Liver (tissue), 9 donors: ENCODE results near the gene RBFOX1. TPM values are rescaled to one million over a fixed set of nuclear protein-coding genes. Genes with fewer than 3 reads are reported as not detected.

Experiments
- DNase-seq: peaks from one replicate; pipeline ENCODE4 v3.0.0-alpha.2; 2017; ENCODE audit warnings: low spot score
- H3K27ac ChIP-seq, 2 donors: one replicate each; pipeline ENCODE4 v1.7.0; 2013; ENCODE audit warnings: inconsistent platforms in 2 of 2, low read length in 2 of 2, control low read depth in 1 of 2, low read depth in 1 of 2, mild to moderate bottlenecking in 1 of 2
- H3K27me3 ChIP-seq, 4 donors: one replicate each; pipeline versions ENCODE4 v1.6.1 to v1.7.0; 2013; ENCODE audit warnings: low read length in 3 of 4, inconsistent platforms in 1 of 4, mild to moderate bottlenecking in 1 of 4, moderate library complexity in 1 of 4; ENCODE audit not compliant: control insufficient read depth in 4 of 4, insufficient read depth in 4 of 4
- H3K36me3 ChIP-seq, 4 donors: one replicate each; pipeline versions ENCODE4 v1.6.1 to v1.7.0; 2013; ENCODE audit warnings: low read length in 3 of 4, mild to moderate bottlenecking in 3 of 4, low read depth in 1 of 4, moderate library complexity in 1 of 4; ENCODE audit not compliant: control insufficient read depth in 4 of 4, insufficient read depth in 3 of 4
- H3K4me1 ChIP-seq, 4 donors: one replicate each; pipeline versions ENCODE4 v1.6.1 to v1.7.0; 2013; ENCODE audit warnings: low read length in 3 of 4, mild to moderate bottlenecking in 3 of 4, moderate library complexity in 1 of 4; ENCODE audit not compliant: control insufficient read depth in 4 of 4, insufficient read depth in 4 of 4
- H3K4me3 ChIP-seq, 3 donors: one replicate each; pipeline versions ENCODE4 v1.6.1 to v1.7.0; 2013; ENCODE audit warnings: low read length in 3 of 3, control low read depth in 1 of 3, low read depth in 1 of 3, mild to moderate bottlenecking in 1 of 3
- H3K9ac ChIP-seq, 2 donors: one replicate each; pipeline ENCODE4 v1.7.0; 2013; ENCODE audit warnings: low read length in 2 of 2, mild to moderate bottlenecking in 2 of 2, moderate library complexity in 2 of 2, control low read depth in 1 of 2, low read depth in 1 of 2
- H3K9me3 ChIP-seq, 4 donors: one replicate each; pipeline versions ENCODE4 v1.6.1 to v1.7.0; 2013; ENCODE audit warnings: low read length in 3 of 4; ENCODE audit not compliant: control insufficient read depth in 4 of 4
- EGR1 ChIP-seq, 2 donors: IDR thresholded peaks; 2 replicates each; pipeline ENCODE4 v1.6.1; 2016 to 2018; ENCODE audit warnings: antibody characterized with exemption in 2 of 2, low read depth in 2 of 2
- GABPA ChIP-seq, 2 donors: IDR thresholded peaks in 1 of 2; conservative IDR thresholded peaks in 1 of 2; 2 replicates each; pipeline ENCODE4 v1.6.1; 2016; ENCODE audit warnings: antibody characterized with exemption in 2 of 2, mild to moderate bottlenecking in 1 of 2, moderate library complexity in 1 of 2
- HNF4G ChIP-seq: IDR thresholded peaks from 2 replicates; pipeline ENCODE4 v1.6.1; 2016; ENCODE audit warnings: antibody characterized with exemption
- JUND ChIP-seq, 2 donors: IDR thresholded peaks; 2 replicates each; pipeline ENCODE4 v1.6.1; 2016; ENCODE audit warnings: antibody characterized with exemption in 2 of 2
- MAX ChIP-seq: IDR thresholded peaks from 2 replicates; pipeline ENCODE4 v1.6.1; 2016; ENCODE audit warnings: antibody characterized with exemption
- REST ChIP-seq: IDR thresholded peaks from 2 replicates; pipeline ENCODE4 v1.6.1; 2016; ENCODE audit warnings: antibody characterized with exemption, mild to moderate bottlenecking
- RXRA ChIP-seq, 2 donors: IDR thresholded peaks; 2 replicates each; pipeline ENCODE4 v1.6.1; 2017 to 2018; ENCODE audit warnings: antibody characterized with exemption in 2 of 2, mild to moderate bottlenecking in 1 of 2
- SP1 ChIP-seq: IDR thresholded peaks from 2 replicates; pipeline ENCODE4 v1.6.1; 2018; ENCODE audit warnings: antibody characterized with exemption, mild to moderate bottlenecking
- YY1 ChIP-seq: IDR thresholded peaks from 2 replicates; pipeline ENCODE4 v1.6.1; 2016; ENCODE audit warnings: antibody characterized with exemption, mild to moderate bottlenecking
- WGBS: extraction: QIAGEN DNeasy Blood & Tissue Kit; methylation state at CpG from one replicate; pipeline ENCODE4 v1.1.7; 2013; 5-methylcytosine and 5-hydroxymethylcytosine counted together
- polyA plus RNA-seq, 2 donors: library from polyadenylated mRNA; stranded (reverse) in 1 of 2; unstranded in 1 of 2; fragments of 200-250 nt in 1 of 2; fragments of >200 nt in 1 of 2; fragmentation: Nextera tagmentation in 1 of 2; extraction: Ambion mirVana in 1 of 2; gene quantifications; one replicate each; pipeline versions ENCODE4 v1.2.1 to v1.2.3, GENCODE V29; 2013 to 2015
- total RNA-seq, 2 donors: library from RNA; depleted of rRNA; stranded (reverse); fragments of >200 nt; gene quantifications; one replicate each; pipeline ENCODE4 v1.2.3, GENCODE V29; 2014
- TF ChIP-seq, protein P1 (sequence below): fragments of 150-350 bp; IDR thresholded peaks from 2 replicates; pipeline ENCODE4 v1.5.1; 2017; ENCODE audit warnings: improper control_type of control experiment, low read depth, low read length; ENCODE audit not compliant: missing input control
- TF ChIP-seq, protein P2 (sequence below): IDR thresholded peaks from 2 replicates; pipeline ENCODE4 v1.6.1; 2016; ENCODE audit warnings: antibody characterized with exemption
- donor health status: healthy.
- donor health status: healthy.
- donor health status: healthy.
- donor health status: healthy.
- donor health status: healthy.

The RBFOX1 gene
- total and polyA plus RNA-seq, 4 donors, result not detected

DNA sequence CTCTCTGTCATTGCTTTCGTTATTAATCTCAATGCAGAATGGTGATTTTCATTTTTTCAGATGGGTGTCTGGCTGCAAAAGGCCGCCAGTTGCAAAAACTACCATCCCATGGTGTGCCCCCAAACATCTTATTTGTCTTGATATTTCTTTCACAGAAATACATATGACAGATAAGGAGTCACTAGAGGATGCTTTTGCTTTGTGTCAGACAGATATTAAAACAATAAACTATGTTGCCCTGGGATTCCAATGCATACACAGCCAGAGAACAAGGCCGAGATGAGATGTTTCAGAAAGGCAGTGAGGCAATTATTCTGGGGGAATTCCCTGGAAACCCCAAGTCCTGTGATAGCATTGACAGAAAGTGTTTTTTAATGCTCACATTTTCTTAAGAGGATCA is 307.7 kb downstream of the RBFOX1 start:
- WGBS, result 52% methylated on average over 3 of the region's 3 CpGs
- Histone ChIP-seq H3K4me3 (no peak overlapping the region), H3K36me3 (no peaks in the 10 kb centered on the region), H3K4me1 (no peaks in the 10 kb centered on the region), H3K27me3 (peaks cover 0 to 2% (median 0%) of the 10 kb centered on the region in 4 donors), H3K9ac (no peak overlapping the region), H3K9me3 (peaks cover 0 to 2% (median 0%) of the 10 kb centered on the region in 4 donors), H3K27ac (no peak overlapping the region)
- TF ChIP-seq YY1 (no peak), GABPA (IDR thresholded peaks at IDR 0.05 in 1 of 2, conservative IDR thresholded peaks at IDR 0.05 in 1 of 2) (no peak), EGR1 (IDR thresholded peaks at IDR 0.05; ENCODE audit: low read depth in 2 of 2) (no peak), MAX (no peak)
- TF ChIP-seq, protein P1, sequence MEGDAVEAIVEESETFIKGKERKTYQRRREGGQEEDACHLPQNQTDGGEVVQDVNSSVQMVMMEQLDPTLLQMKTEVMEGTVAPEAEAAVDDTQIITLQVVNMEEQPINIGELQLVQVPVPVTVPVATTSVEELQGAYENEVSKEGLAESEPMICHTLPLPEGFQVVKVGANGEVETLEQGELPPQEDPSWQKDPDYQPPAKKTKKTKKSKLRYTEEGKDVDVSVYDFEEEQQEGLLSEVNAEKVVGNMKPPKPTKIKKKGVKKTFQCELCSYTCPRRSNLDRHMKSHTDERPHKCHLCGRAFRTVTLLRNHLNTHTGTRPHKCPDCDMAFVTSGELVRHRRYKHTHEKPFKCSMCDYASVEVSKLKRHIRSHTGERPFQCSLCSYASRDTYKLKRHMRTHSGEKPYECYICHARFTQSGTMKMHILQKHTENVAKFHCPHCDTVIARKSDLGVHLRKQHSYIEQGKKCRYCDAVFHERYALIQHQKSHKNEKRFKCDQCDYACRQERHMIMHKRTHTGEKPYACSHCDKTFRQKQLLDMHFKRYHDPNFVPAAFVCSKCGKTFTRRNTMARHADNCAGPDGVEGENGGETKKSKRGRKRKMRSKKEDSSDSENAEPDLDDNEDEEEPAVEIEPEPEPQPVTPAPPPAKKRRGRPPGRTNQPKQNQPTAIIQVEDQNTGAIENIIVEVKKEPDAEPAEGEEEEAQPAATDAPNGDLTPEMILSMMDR, result no peak
- DNase-seq, result no peak

GRCh38 chr16:7644176-7644575 is 311.5 kb downstream of the RBFOX1 start:
- no peak overlapping the region for H3K9ac ChIP-seq
- 35% methylated on average over 6 of the region's 6 CpGs for WGBS

GRCh38 chr16:7644811-7645210 is 312.2 kb downstream of the RBFOX1 start:
- no peaks in the 10 kb centered on the region for H3K36me3 ChIP-seq
- TF ChIP-seq, protein P1, result no peak
- TF ChIP-seq EGR1 (IDR thresholded peaks at IDR 0.05; ENCODE audit: low read depth in 2 of 2) (no peak), HNF4G (no peak), JUND (IDR thresholded peaks at IDR 0.05) (no peak), SP1 (no peak), REST (no peak), MAX (no peak)
- TF ChIP-seq, protein P2, sequence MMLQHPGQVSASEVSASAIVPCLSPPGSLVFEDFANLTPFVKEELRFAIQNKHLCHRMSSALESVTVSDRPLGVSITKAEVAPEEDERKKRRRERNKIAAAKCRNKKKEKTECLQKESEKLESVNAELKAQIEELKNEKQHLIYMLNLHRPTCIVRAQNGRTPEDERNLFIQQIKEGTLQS, result no peak
- no peak overlapping the region for H3K9ac ChIP-seq
- H3K27ac ChIP-seq, result no peak overlapping the region
- no peak overlapping the region for H3K4me3 ChIP-seq
- no peaks in the 10 kb centered on the region for H3K4me1 ChIP-seq
- WGBS, result 60% methylated on average over 5 of the region's 5 CpGs
- no peak for DNase-seq
- H3K27me3 ChIP-seq, result peaks cover 0 to 2% (median 0%) of the 10 kb centered on the region in 4 donors
- no peaks in the 10 kb centered on the region for H3K9me3 ChIP-seq

More at GRCh38 chr16:7644176-7644575, 311.5 kb downstream of the RBFOX1 start:
- DNase-seq, result no peak
- H3K36me3 ChIP-seq, result no peaks in the 10 kb centered on the region
- H3K4me3 ChIP-seq, result no peak overlapping the region
- H3K27ac ChIP-seq, result no peak overlapping the region
- H3K4me1 ChIP-seq, result no peaks in the 10 kb centered on the region
- peaks cover 0 to 2% (median 0%) of the 10 kb centered on the region in 4 donors for H3K27me3 ChIP-seq
- no peaks in the 10 kb centered on the region for H3K9me3 ChIP-seq
- TF ChIP-seq, protein P2, result no peak
- no peak for TF ChIP-seq RXRA (IDR thresholded peaks at IDR 0.05)
